Muscle layer of duodenum (tissue), 2 donors: Measurements from ENCODE around the gene IKBKE.

Source experiments
- H3K27ac ChIP-seq: one replicate; pipeline ENCODE4 v1.7.0; 2013; ENCODE audit warnings: mild to moderate bottlenecking, low read length
- H3K27me3 ChIP-seq: one replicate; pipeline ENCODE4 v1.7.0; 2013; ENCODE audit warnings: low read depth, mild to moderate bottlenecking, control low read depth, low read length
- H3K36me3 ChIP-seq, 2 donors: one replicate each; pipeline ENCODE4 v1.7.0; 2013; ENCODE audit warnings: low read length in 2 of 2, control low read depth in 1 of 2, mild to moderate bottlenecking in 1 of 2; ENCODE audit not compliant: insufficient read depth in 2 of 2, control insufficient read depth in 1 of 2
- H3K4me1 ChIP-seq, 2 donors: one replicate each; pipeline ENCODE4 v1.7.0; 2013; ENCODE audit warnings: low read length in 2 of 2, mild to moderate bottlenecking in 2 of 2, control low read depth in 1 of 2, moderate library complexity in 1 of 2; ENCODE audit not compliant: insufficient read depth in 2 of 2, control insufficient read depth in 1 of 2
- H3K4me3 ChIP-seq, 2 donors: one replicate each; pipeline ENCODE4 v1.7.0; 2013; ENCODE audit warnings: low read length in 2 of 2, low read depth in 1 of 2, mild to moderate bottlenecking in 1 of 2
- H3K9me3 ChIP-seq, 2 donors: one replicate each; pipeline ENCODE4 v1.7.0; 2013; ENCODE audit warnings: low read length in 2 of 2, control low read depth in 1 of 2, mild to moderate bottlenecking in 1 of 2; ENCODE audit not compliant: control insufficient read depth in 1 of 2
- donor health status: healthy.

The IKBKE gene

DNA sequence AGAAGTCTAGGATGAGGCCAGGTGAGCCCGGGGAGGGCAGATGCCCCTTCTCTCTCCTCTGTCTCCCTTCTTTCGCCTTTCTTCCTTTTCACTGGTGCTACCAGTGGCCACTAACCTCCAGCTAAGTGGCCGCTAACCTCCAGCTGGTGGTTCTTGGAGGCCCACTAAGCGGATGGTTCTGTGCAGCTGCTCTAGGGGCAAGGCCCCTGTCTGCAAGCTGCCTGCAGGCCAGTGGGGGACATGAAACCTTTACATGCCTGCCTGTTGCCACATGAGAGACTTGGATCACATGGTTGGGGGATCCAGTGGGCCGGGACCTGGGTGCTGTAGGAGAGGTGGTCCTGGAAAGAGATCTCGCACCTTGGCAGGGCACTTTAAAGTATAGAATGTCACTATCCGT, 17.7 kb downstream of the IKBKE start:
- Histone ChIP-seq H3K27me3 (no peaks in the 10 kb centered on the region), H3K4me1 (peaks cover 0 to 8% of the 10 kb centered on the region in 2 donors), H3K36me3 (peaks cover 0 to 5% of the 10 kb centered on the region in 2 donors), H3K4me3 (no peak overlapping the region), H3K27ac (no peak overlapping the region), H3K9me3 (no peaks in the 10 kb centered on the region)

DNA sequence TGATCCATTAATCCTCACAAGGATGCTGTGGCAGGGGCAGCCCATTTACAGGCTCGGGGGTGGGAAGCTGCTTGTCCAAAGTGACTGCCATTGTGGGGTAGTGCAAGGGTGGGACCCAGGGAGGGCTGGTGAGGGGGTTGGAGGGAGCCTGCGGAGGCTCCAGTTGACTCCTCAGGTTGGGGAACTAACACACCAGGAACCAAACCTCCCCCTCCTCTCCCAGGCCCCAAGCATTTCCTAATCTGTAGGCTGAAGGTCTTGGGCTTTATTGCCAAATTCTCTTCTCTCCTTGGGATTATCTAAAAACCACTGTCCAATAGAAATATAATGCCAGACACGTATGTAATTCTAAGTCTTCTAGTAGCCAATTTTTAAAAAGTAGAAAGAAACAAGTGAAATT, 18.2 kb downstream of the IKBKE start:
- peaks cover 0 to 8% of the 10 kb centered on the region in 2 donors for H3K4me1 ChIP-seq
- H3K4me3 ChIP-seq, result no peak overlapping the region
- no peak overlapping the region for H3K27ac ChIP-seq
- no peaks in the 10 kb centered on the region for H3K27me3 ChIP-seq
- H3K36me3 ChIP-seq, result peaks cover 0 to 5% of the 10 kb centered on the region in 2 donors
- no peaks in the 10 kb centered on the region for H3K9me3 ChIP-seq

DNA sequence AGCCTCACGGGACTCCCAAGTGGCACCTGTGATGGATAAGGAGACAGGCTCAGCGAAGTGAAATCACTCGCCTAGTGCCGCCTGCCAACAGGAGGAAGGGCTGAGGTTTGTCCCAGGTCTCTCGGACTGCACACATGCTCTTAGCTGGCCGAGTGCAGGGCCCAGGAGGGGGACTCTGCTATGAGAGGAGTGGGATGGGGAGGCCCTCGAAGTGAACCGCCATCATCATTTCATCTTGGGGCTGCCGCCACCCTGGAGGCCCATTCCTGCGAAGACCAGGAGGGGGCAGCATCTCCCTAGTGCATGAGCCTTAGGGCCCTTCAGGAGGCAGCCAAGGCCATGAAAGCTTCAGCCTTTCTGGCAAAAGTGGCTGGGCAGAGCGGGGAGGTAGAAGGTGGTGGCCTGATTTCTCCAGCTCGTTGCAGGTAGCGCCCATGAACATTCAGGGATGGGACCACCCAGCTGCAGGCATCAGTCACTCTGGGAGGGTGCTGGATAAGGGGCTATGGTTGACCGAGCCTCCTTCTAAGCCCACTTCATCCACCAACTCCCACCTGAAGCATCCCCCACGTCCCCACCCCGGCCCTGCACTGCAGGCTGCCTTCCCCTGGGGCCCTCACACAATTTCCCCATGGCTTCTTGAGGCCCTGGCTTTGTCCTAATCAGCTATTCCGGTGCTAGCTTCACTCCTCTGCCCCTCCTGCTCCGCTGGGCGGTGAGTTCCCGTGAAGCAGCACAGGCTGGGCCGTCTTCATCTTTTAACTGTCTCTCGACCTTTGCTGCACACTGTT, 19.9 kb downstream of the IKBKE start:
- Histone ChIP-seq H3K27ac (no peak overlapping the region), H3K4me1 (peaks cover 2 to 12% of the 10 kb centered on the region in 2 donors), H3K9me3 (no peaks in the 10 kb centered on the region), H3K36me3 (peaks cover 0 to 5% of the 10 kb centered on the region in 2 donors), H3K27me3 (no peaks in the 10 kb centered on the region), H3K4me3 (no peak overlapping the region)

DNA sequence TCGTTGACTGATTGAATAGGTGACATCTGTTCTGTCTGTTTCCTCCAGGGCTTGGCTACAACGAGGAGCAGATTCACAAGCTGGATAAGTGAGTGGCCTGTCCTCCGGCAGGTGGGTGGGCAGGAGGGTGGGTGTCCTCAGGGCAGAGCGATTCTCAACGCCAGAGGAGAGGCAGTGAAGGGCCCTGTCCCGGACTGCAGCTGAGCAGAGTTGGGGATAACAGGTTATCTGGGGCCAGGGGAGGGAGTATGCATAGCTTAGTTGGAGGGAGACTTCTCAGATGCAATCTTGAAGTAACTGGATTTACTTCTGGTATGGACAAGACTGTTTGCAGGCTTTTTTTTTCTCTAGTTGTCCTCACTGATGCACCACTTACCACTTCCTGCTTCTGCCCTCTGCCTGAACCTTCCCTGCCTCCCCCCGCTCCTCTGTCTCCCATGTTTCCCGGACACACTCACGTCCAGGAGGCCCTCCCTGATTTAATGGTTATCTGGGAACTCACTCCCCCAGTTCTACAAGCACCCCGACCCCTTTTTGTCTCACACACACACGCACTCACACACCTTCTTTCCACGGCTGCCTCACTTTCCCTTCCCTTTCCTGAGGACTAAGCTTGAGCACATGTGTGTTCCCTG, 20.6 kb downstream of the IKBKE start:
- Histone ChIP-seq H3K4me3 (no peak overlapping the region), H3K9me3 (no peaks in the 10 kb centered on the region), H3K27ac (no peak overlapping the region), H3K27me3 (no peaks in the 10 kb centered on the region), H3K36me3 (peaks cover 0 to 5% of the 10 kb centered on the region in 2 donors), H3K4me1 (peaks cover 7 to 19% of the 10 kb centered on the region in 2 donors)

DNA sequence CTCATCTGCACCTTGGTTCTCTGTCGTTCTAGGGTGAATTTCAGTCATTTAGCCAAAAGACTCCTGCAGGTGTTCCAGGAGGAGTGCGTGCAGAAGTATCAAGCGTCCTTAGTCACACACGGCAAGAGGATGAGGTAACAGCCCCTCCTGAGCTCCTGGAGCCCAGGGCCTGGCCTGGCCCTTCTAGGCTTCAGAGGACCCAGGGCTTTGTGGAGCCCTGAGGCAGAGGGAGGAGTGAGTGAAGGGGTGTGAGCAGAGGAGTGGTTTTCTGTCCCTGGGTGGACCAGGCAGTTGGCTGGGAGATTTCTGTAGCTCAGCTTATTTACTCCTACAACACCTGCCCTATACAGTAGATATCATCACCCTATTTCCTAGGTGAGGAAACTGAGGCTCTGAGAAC, 21.3 kb downstream of the IKBKE start:
- H3K36me3 ChIP-seq, result peaks cover 0 to 5% of the 10 kb centered on the region in 2 donors
- H3K27me3 ChIP-seq, result no peaks in the 10 kb centered on the region
- no peak overlapping the region for H3K27ac ChIP-seq
- peaks cover 13 to 26% of the 10 kb centered on the region in 2 donors for H3K4me1 ChIP-seq
- H3K9me3 ChIP-seq, result no peaks in the 10 kb centered on the region
- no peak overlapping the region for H3K4me3 ChIP-seq

DNA sequence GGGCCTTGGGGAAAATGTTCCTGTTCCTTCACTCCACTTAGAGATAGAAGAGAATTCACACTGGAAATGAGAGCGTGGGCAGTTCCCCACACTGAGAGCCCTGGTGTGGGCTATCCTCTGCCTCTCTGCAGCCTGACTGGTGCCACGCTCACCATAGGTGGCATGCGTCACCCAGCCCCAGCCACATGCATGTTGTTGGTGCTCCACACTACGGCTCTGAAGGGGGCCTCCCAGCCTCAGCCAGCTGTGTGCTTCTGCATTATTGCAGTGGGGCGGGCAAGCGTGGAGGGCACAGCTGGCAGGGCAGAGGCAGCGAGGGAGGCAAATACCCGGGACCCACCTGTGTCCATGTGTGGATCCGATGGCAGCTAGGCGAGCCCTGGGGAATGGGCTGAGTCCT, 22.3 kb downstream of the IKBKE start:
- no peaks in the 10 kb centered on the region for H3K27me3 ChIP-seq
- no peaks in the 10 kb centered on the region for H3K9me3 ChIP-seq
- no peak overlapping the region for H3K4me3 ChIP-seq
- H3K36me3 ChIP-seq, result peaks cover 0 to 5% of the 10 kb centered on the region in 2 donors
- H3K27ac ChIP-seq, result no peak overlapping the region
- peaks cover 13 to 28% of the 10 kb centered on the region in 2 donors for H3K4me1 ChIP-seq

DNA sequence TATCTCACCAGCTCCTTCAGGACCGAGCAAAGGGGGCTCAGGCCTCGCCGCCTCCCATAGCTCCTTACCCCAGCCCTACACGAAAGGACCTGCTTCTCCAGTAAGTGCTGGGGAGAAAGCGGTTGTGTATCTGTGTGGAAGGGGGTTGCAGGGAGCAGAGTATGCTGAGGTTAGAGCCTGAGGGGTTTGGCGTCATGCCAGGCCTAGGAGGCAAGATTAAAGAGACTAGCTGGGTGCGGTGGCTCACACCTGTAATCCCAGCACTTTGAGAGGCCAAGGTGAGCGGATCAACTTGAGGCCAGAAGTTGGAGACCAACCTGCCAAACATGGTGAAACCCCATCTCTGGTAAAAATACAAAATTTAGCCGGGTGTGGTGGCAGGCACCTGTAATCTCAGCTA, 23.0 kb downstream of the IKBKE start:
- peaks cover 0 to 5% of the 10 kb centered on the region in 2 donors for H3K36me3 ChIP-seq
- H3K27me3 ChIP-seq, result no peaks in the 10 kb centered on the region
- H3K4me3 ChIP-seq, result no peak overlapping the region
- H3K9me3 ChIP-seq, result no peaks in the 10 kb centered on the region
- no peak overlapping the region for H3K27ac ChIP-seq
- peaks cover 13 to 28% of the 10 kb centered on the region in 2 donors for H3K4me1 ChIP-seq

DNA sequence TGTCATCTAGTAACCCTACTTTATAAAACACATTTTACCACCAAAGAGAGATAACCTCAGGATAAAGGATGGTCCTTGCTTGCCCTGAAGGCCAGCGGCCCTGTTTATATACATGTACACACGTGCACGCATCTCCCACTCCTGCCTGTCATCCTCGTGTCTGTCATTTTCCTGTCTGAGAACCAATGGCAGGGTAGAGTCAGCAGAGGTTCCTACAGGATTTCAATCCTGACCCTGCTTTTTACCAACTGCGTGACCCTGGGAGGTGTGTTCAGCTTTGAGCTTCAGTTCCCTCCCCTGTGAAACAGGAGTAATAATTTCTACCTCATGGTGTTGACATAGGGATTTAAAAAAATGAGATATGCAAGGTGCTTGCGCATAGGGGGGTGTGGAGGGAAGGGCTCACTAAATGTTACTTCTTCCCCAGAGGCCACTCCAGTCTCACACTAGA, 24.8 kb downstream of the IKBKE start:
- no peak overlapping the region for H3K27ac ChIP-seq
- no peak overlapping the region for H3K4me3 ChIP-seq
- H3K36me3 ChIP-seq, result peaks cover 0 to 5% of the 10 kb centered on the region in 2 donors

DNA sequence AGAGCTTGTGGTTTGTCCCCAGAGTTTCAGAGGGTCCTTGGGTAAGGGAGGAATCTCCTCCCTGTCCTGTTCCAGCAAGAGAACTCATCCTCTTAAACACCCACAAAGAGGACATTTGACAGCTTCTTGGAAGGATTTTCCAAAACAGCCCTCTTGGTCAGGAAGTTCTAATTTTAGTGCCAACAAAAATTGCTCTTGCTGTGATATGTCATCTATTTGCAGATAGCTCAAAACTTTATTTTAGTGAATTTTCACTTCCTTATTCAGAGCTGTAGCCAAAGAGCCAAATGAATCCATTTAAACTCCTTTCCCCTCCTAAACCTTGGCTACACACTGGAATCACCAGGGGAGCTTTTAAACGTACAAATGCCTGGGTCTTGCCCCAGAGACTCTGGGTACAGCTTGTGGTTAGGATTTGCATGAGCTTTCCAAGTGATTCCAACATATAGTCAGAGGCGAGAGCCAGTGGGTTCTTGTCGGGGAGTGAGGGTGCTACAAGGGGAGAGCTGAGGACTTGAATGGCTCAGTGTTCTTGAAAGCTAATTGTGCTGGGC, 25.3 kb downstream of the IKBKE start:
- no peak overlapping the region for H3K27ac ChIP-seq
- H3K27me3 ChIP-seq, result no peaks in the 10 kb centered on the region
- peaks cover 13 to 20% of the 10 kb centered on the region in 2 donors for H3K4me1 ChIP-seq
- peaks cover 0 to 5% of the 10 kb centered on the region in 2 donors for H3K36me3 ChIP-seq
- H3K9me3 ChIP-seq, result no peaks in the 10 kb centered on the region
- H3K4me3 ChIP-seq, result no peak overlapping the region

More for the DNA sequence above, 24.8 kb downstream of the IKBKE start:
- Histone ChIP-seq H3K9me3 (no peaks in the 10 kb centered on the region), H3K4me1 (peaks cover 13 to 26% of the 10 kb centered on the region in 2 donors), H3K27me3 (no peaks in the 10 kb centered on the region)

DNA sequence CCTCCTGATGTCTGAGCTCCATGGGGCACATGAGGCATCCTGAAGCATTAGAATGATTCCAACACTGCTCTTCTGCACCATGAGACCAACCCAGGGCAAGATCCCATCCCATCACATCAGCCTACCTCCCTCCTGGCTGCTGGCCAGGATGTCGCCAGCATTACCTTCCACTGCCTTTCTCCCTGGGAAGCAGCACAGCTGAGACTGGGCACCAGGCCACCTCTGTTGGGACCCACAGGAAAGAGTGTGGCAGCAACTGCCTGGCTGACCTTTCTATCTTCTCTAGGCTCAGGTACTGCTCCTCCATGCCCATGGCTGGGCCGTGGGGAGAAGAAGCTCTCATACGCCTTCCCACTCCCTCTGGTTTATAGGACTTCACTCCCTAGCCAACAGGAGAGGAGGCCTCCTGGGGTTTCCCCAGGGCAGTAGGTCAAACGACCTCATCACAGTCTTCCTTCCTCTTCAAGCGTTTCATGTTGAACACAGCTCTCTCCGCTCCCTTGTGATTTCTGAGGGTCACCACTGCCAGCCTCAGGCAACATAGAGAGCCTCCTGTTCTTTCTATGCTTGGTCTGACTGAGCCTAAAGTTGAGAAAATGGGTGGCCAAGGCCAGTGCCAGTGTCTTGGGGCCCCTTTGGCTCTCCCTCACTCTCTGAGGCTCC, 26.0 kb downstream of the IKBKE start:
- Histone ChIP-seq H3K9me3 (no peaks in the 10 kb centered on the region), H3K4me1 (peaks cover 13 to 20% of the 10 kb centered on the region in 2 donors), H3K27me3 (no peaks in the 10 kb centered on the region), H3K27ac (no peak overlapping the region), H3K36me3 (peaks cover 0 to 5% of the 10 kb centered on the region in 2 donors), H3K4me3 (no peak overlapping the region)

DNA sequence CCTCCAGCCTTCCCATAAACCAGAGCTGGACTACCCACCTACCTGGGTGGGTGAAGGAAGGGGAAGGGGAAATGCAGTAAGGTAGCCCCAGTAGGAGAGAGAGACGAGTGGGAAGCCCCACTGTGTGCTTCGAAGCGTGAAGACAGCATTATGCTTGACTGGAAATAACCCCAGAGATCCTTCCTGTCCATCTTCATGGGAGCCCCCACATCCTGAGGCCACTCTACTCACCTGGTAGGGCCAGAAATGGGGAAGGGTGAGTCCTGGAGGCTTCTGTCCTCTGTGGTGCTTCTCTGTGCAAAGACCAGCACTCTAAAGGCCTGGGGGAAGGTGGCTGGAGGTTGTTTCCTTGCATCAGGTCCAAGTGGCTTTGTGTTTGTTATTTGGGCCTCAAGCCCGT, 27.1 kb downstream of the IKBKE start:
- H3K9me3 ChIP-seq, result no peaks in the 10 kb centered on the region
- no peaks in the 10 kb centered on the region for H3K27me3 ChIP-seq
- peaks cover 0 to 1% of the 10 kb centered on the region in 2 donors for H3K36me3 ChIP-seq
- peaks cover 13 to 20% of the 10 kb centered on the region in 2 donors for H3K4me1 ChIP-seq
- H3K4me3 ChIP-seq, result no peak overlapping the region
- H3K27ac ChIP-seq, result no peak overlapping the region
